Pancreas (tissue), 10 donors: ENCODE results near the gene SCRN2. TPM values are rescaled to one million over a fixed set of nuclear protein-coding genes. Genes with fewer than 3 reads are reported as not detected.

Source experiments
- ATAC-seq, 4 donors: fragments of 200-7000 bp; cut with Tn5 transposase; one replicate each; pipeline versions ENCODE4 v1.8.0 to v1.9.1; 2020; ENCODE audit warnings: mild to moderate bottlenecking in 4 of 4, moderate library complexity in 4 of 4
- DNase-seq, 6 donors: peaks; one replicate each; pipeline ENCODE4 v3.0.0-alpha.2; 2020
- FAIRE-seq: peaks from 2 replicates; lab custom pipeline; 2012; peaks lifted over from hg19 to GRCh38; lab: Jason Lieb, UNC
- H3K27ac ChIP-seq, 4 donors: fragments of 200-600 bp; sonication (generic); 1 replicate in 3 of 4; 2 replicates in 1 of 4; pipeline versions ENCODE4 v1.5.0 to v1.8.0; 2020
- H3K27me3 ChIP-seq, 4 donors: fragments of 200-600 bp; one replicate each; pipeline ENCODE4 v1.8.0; 2021
- H3K36me3 ChIP-seq, 3 donors: fragments of 200-600 bp; sonication (generic) in 1 of 3; one replicate each; pipeline versions ENCODE4 v1.5.0 to v1.8.0; 2020 to 2021
- H3K4me1 ChIP-seq, 3 donors: fragments of 200-600 bp; one replicate each; pipeline ENCODE4 v1.8.0; 2021
- H3K4me3 ChIP-seq, 4 donors: fragments of 200-600 bp; sonication (generic) in 2 of 4; one replicate each; pipeline versions ENCODE4 v1.5.0 to v1.8.0; 2020 to 2021
- H3K9me3 ChIP-seq, 4 donors: fragments of 200-600 bp; one replicate each; pipeline ENCODE4 v1.8.0; 2021
- CTCF ChIP-seq, 4 donors: fragments of 200-600 bp; sonication (generic) in 3 of 4; IDR thresholded peaks; one replicate each; pipeline versions ENCODE4 v1.5.0 to v1.8.0; 2021; ENCODE audit warnings: antibody characterized with exemption in 4 of 4
- WGBS, 2 donors: extraction: QIAGEN DNeasy Blood & Tissue Kit; methylation state at CpG; one replicate each; pipeline ENCODE4 v1.1.7; 2013; 5-methylcytosine and 5-hydroxymethylcytosine counted together
- intact Hi-C, 3 donors: fragments of 100-400 bp; cut with DNase I; formaldehyde crosslinking; loops; one replicate each; pipeline versions ENCODE4 v1.11.1 to v1.14.2; 2022
- polyA plus RNA-seq, 2 donors: library from polyadenylated mRNA; stranded (reverse); fragments of 200-250 nt; gene quantifications; one replicate each; pipeline ENCODE4 v1.2.3, GENCODE V29; 2013
- total RNA-seq, 6 donors: library from RNA; stranded (reverse); fragmentation: NEBNext Ultra II Directional in 4 of 6; extraction: Animal tissue kit (Norgen Biotek cat#: 25700) in 4 of 6; gene quantifications; one replicate each; pipeline versions ENCODE4 v1.2.1 to v1.2.4, GENCODE V29; 2021 to 2023
- donor health status: healthy with polysubstance abuse.
- donor health status: DM: no; HTN: no; CAD: no; lungs with moderate emphysema.
- donor health status: DM: no; HTN: no; CAD: no.
- donor health status: control.
- donor health status: control.
- donor health status: Bipolar disorder and iron deficiency.
- donor health status: DM: yes; HTN: yes; CAD: no.
- donor health status: DM: no; HTN: no; CAD: no.
- donor health status: DM: no; HTN: no; CAD: no.
- donor health status: DM: yes; HTN: yes; CAD: no.

Gene SCRN2
- total and polyA plus RNA-seq, 8 donors: 12.6 to 56.1 (median 20.8) TPM

GRCh38 chr17:47879776-47880454, 38.8 kb upstream of the SCRN2 start:
- Histone ChIP-seq H3K4me1 (no peaks in the 10 kb centered on the region), H3K4me3 (no peak overlapping the region), H3K27me3 (no peaks in the 10 kb centered on the region), H3K27ac (no peak overlapping the region), H3K9me3 (no peaks in the 10 kb centered on the region), H3K36me3 (no peaks in the 10 kb centered on the region)
- TF ChIP-seq CTCF (IDR thresholded peaks at IDR 0.05): no peak
- intact Hi-C loops: no loop called here
- ATAC-seq: no peak
- no peak for FAIRE-seq
- DNase-seq: no peak
- 78 to 79% methylated on average over 8 of the region's 8 CpGs for WGBS, 2 donors

- intact Hi-C loops: no loop called here
- no peak for DNase-seq
- Histone ChIP-seq H3K9me3 (no peaks in the 10 kb centered on the region), H3K4me3 (no peak overlapping the region), H3K4me1 (no peaks in the 10 kb centered on the region), H3K27ac (no peak overlapping the region), H3K27me3 (no peaks in the 10 kb centered on the region), H3K36me3 (no peaks in the 10 kb centered on the region)
- TF ChIP-seq CTCF (IDR thresholded peaks at IDR 0.05): no peak
- no peak for ATAC-seq
- WGBS, 2 donors: 72 to 75% methylated on average over 2 of the region's 2 CpGs
- FAIRE-seq: no peak
Measured at GRCh38 chr17:47879028-47879585, 38.0 kb upstream of the SCRN2 start.

DNA sequence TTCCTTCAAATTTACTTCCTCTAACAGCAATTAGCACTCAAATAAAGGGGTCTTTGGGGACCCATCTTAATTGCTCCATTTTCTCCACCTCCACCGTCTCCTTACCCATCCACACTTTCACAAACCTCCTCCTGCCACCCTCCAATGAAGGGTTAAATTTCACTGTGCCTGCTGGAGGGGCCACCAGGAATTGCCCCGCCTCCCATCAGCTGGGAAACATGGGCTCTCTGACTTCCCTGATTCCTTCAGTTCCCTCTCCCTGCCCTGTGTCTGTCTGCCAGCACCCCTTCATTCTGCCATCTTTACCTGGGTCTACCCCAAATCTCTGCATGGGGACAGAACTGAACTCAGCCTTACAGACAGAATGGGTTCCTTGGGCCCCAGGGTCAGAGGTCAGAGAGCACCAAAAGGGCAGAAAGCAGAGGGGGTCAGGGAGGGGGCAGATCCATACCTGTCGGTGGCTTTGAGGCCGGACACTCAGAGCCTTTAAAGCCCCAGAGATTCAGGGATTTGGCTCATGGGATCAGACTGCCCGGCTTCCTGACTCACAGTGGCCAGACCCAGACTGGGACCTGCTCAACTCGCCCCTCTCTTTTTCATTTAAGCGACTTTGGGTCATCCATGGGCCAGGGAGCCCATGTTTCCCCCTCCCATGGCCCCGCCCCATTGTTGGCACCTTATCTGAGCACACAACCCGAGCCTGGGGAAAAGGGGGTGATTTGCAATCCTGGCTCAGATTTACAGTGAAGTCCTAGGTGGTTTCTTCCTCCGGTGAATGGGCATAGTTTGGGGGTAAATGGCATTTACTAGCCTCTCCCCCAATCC, 37.3 kb upstream of the SCRN2 start:
- FAIRE-seq (no peak), DNase-seq (no peak), ATAC-seq (no peak)
- intact Hi-C loops: no loop called here
- H3K27me3 ChIP-seq: no peaks in the 10 kb centered on the region
- TF ChIP-seq CTCF (IDR thresholded peaks at IDR 0.05): no peak
- H3K4me1 ChIP-seq: no peaks in the 10 kb centered on the region
- no peaks in the 10 kb centered on the region for H3K9me3 ChIP-seq
- 45 to 46% methylated on average over 10 of the region's 10 CpGs for WGBS, 2 donors
- H3K36me3 ChIP-seq: no peaks in the 10 kb centered on the region
- no peak overlapping the region for H3K27ac ChIP-seq
- H3K4me3 ChIP-seq: no peak overlapping the region

DNA sequence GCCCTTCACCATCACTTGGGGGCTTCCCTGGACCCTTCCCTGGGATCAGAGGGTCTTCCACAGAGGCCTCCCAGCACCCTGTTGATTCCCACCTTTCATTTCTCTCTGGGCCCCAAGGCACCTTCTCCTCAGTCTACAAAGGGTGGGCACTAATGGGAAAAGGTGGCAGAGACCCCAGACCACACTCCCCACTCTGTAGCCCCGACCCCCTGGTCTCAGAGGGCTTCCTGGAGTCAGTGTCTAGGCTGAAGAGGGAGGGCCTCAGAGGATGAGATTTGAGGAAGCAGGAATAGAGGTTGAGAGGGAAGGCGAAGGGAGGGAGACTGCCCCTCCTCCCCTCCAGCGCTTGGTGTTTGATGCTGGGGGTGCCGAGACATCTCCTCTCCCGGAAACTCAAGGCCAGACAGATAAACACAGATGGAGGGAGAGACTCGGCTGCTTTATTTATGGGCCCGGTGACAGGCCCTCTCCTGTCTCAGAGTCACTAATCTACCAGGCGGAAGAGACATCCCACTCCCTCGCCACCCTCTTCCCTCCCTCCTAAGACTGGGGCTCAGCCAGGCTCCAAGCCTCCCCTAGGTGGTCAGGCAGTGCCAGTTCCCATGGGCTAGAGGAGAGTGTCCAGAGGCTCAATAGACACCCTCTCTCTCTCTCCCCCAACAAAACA, 36.4 kb upstream of the SCRN2 start:
- ATAC-seq: no peak
- H3K27ac ChIP-seq: no peak overlapping the region
- 50 to 59% methylated on average over 9 of the region's 9 CpGs for WGBS, 2 donors

More for the DNA sequence above, 36.4 kb upstream of the SCRN2 start:
- H3K4me3 ChIP-seq: no peak overlapping the region
- H3K27me3 ChIP-seq: no peaks in the 10 kb centered on the region
- intact Hi-C loops: no loop called here
- H3K9me3 ChIP-seq: no peaks in the 10 kb centered on the region
- DNase-seq: no peak
- no peaks in the 10 kb centered on the region for H3K36me3 ChIP-seq
- H3K4me1 ChIP-seq: no peaks in the 10 kb centered on the region
- TF ChIP-seq CTCF (IDR thresholded peaks at IDR 0.05): no peak
- no peak for FAIRE-seq
